Hepatocyte (in vitro differentiated cells): Measurements from ENCODE around the gene HOXD8.

Experiments
- CTCF ChIP-seq: fragments of 200-600 bp; sonication (generic); IDR thresholded peaks from 2 replicates; pipeline ENCODE4 v1.5.1; 2016; ENCODE audit warnings: antibody characterized with exemption, mild to moderate bottlenecking; ENCODE audit not compliant: poor library complexity
- EZH2phosphoT487 ChIP-seq: fragments of 200-600 bp; sonication (generic); IDR thresholded peaks from one replicate; pipeline ENCODE4 v1.6.1; 2018; ENCODE audit warnings: antibody characterized with exemption, mild to moderate bottlenecking, low read depth, moderate library complexity; ENCODE audit not compliant: unreplicated experiment, severe bottlenecking

GRCh38 chr2:176099159-176099727, 30.3 kb upstream of the HOXD8 start:
- TF ChIP-seq CTCF (no peak), EZH2phosphoT487 (no peak)
